HUDEP-2 (cell line): ENCODE measurements around the gene UPB1.

Source experiments
- DNase-seq, 76 experiments: peaks; one replicate each; lab custom pipeline; 2025; ENCODE audit not compliant: unreplicated experiment in 76 of 76; lab: John Stamatoyannopoulos, UW

Gene UPB1

GRCh38 chr22:24494528-24495364 lies at the start of gene UPB1:
Gene UPB1 (plus strand): TSS chr22:24495332. CDS start chr22:24495404, 72 bp downstream.
- DNase-seq: no peak

GRCh38 chr22:24445481-24446259 lies 49.5 kb upstream of the UPB1 start:
- DNase-seq: peak in 4 of 76 experiments; percentile 11 to 47 (median 20)

GRCh38 chr22:24446260-24446611 lies 48.9 kb upstream of the UPB1 start:
- DNase-seq: no peak

GRCh38 chr22:24450610-24451009 lies 44.5 kb upstream of the UPB1 start:
- DNase-seq: no peak

GRCh38 chr22:24451162-24451561 lies 44.0 kb upstream of the UPB1 start:
- no peak for DNase-seq

- no peak for DNase-seq
Observed at GRCh38 chr22:24453853-24454252, 41.3 kb upstream of the UPB1 start.

GRCh38 chr22:24455039-24455438 lies 40.1 kb upstream of the UPB1 start:
- DNase-seq: no peak

- DNase-seq: peak in 9 of 76 experiments; percentile 2 to 44 (median 16)
Observed at GRCh38 chr22:24455751-24456426, 39.2 kb upstream of the UPB1 start.

- no peak for DNase-seq
Observed at GRCh38 chr22:24457894-24458420, 37.2 kb upstream of the UPB1 start.

- DNase-seq: no peak
Observed at GRCh38 chr22:24459911-24460310, 35.2 kb upstream of the UPB1 start.

GRCh38 chr22:24460418-24461089 lies 34.6 kb upstream of the UPB1 start:
- no peak for DNase-seq

GRCh38 chr22:24463071-24463760 lies 31.9 kb upstream of the UPB1 start:
- no peak for DNase-seq

- DNase-seq: peak in 2 of 76 experiments; percentile 5 to 39
Observed at GRCh38 chr22:24465566-24465965, 29.6 kb upstream of the UPB1 start.

GRCh38 chr22:24465975-24466374 lies 29.2 kb upstream of the UPB1 start:
- no peak for DNase-seq

- DNase-seq: peak in 2 of 76 experiments; percentile 25 to 26
Observed at GRCh38 chr22:24466716-24467328, 28.3 kb upstream of the UPB1 start.

- DNase-seq: no peak
Observed at GRCh38 chr22:24467340-24467739, 27.8 kb upstream of the UPB1 start.

GRCh38 chr22:24471570-24471969 lies 23.6 kb upstream of the UPB1 start:
- DNase-seq: no peak

GRCh38 chr22:24473284-24473683 lies 21.8 kb upstream of the UPB1 start:
- no peak for DNase-seq

- no peak for DNase-seq
Observed at GRCh38 chr22:24474221-24474620, 20.9 kb upstream of the UPB1 start.
